Kasumi-1 (cell line): ENCODE measurements around the gene ZDHHC11.
"Not testable (repeated sequence)": the region's sequence is repeated elsewhere in the genome, so short reads cannot be mapped to it uniquely, and the experiment has no call there.

Experiments used
- DNase-seq, 2 experiments: peaks; one replicate each; lab custom pipeline; 2025; lab: John Stamatoyannopoulos, UW

ZDHHC11 gene

GRCh38 chr5:761854-762710 is 88.7 kb downstream of the ZDHHC11 start:
- no peak for DNase-seq

DNA sequence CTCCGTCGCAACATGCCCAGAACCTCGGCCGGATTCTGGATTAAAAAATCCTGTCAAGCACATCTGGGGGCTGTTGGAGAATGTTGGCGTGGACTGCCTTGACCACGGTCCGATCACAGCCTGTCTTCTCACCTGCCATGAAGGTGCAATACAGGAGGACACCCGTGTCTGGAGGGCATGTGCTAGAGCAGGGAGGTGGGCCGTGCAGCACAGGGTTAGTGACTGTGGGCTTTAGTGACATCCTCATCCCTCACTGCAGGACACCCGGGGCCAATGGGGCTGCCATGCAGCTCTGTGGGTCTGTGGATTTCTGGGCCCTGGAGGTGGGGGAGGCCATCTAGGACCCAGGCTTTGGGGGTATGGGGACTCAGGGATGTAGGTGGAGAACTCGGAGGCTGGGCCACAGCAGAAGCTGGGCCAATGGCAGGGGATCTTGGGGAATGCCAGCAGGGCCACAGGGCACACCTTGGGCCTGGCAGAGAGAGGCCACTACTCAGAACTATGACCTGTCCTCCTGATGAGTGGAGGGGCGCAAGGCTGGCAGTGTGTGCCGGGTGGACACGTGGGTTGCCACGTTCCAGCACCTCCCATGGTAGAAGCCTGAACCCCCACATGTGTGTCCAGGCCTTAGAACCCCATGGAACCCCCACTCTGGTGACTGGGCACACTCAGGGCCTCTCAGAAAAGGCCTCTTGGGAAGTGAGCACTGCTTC is 89.6 kb downstream of the ZDHHC11 start:
- DNase-seq, result no peak

DNA sequence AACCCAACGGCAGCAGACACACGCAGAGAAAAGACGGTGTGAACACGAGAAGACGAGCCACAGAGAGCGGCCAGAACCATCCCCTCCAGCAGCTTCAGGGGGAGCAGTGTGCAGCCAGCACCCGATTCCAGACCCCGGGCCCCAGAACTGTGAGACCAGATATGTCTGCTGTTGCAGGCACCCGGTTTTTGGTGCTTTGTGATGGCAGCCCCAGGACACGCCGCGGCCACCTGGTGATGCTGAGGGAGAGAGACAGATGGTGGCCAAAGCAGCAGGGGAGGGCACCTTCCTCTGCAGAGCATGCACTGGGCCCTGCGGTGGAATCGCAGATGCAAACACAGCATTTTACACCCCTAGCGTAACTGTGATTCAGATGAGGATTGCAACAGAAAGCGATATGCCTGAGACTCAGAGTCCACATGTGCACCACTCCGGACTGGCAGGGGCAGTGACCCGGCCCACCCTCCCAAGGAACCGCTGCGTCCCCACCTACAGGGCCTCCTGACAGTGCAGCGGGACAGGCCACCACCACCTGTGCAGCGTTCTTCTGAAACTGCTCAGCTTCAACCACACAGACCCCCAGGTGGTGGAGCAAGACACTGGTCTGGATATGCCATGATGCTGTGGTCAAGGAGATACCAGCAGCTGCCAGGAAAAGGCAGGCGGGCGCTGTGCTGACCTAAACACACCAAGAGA is 90.3 kb downstream of the ZDHHC11 start:
- DNase-seq, result no peak

GRCh38 chr5:759781-760362 is 90.9 kb downstream of the ZDHHC11 start:
- no peak for DNase-seq

DNA sequence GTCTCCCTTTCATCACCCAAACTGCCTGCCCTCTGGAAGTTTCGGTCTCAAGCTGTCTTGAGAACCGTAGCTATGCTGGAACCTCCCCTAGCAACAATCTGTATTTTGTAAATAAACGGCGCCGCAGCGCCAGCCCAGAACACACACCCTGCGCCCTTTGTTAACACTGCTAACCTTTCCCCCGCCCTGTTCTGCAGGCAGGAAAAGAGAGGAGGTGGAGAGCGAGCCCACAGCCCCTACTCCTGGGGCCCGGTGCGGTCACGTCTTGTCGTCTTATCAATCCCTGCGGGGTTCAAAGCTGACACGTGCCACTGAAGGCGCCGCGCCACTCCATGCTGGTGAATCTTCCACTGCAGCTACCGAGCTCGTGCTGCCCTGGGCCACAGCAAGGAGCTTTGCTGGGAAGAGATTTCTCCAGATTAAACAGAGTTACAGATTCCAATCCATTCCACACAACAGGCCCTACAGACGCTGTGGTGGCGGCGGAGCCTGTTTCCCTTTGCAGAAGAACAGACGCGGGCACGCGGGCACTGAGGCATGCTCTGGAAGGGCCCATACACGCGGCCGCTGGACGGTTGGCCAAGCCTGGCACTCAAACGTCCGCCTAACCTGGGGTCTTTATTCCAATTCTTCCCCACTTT is 91.6 kb downstream of the ZDHHC11 start:
- no peak for DNase-seq

- no peak for DNase-seq
These were observed 92.1 kb downstream of the ZDHHC11 start for GRCh38 chr5:758698-759053.

DNA sequence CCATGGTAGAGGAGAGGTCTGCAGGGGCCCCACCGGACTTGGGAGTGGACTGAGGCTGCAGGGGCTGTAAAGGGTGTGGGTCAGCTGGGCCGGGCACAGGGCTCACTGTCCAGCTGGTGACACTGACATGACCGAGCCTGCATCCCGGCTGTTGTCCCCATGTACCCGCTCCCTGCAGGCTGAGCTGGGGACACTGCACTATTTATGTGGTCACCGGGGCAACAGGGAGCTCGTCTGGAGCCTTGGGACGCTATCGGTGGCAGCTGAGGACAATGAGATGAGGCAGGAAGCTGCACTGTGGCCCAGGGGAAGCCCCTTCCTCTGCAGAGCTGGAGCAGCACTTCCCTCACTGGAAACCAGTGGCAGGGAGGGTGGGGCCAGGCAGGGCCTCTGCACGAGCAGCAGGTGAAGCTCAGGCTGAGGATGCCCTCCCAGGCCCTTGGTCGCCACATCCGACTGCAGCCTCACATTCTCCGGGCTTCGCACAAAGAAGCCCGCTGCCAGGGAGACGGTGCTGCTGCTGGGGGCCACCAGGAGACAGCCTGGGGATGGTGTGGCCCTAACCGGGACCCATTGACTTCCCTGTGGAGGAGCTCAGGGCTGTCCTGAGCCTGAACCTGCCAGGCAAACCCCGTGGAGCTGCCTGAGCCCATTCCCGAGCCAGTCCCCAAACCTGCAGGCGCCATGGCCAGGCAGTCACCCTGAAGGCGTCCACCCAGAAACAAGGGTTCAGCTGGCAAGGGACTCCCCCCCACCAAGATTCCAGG is 92.7 kb downstream of the ZDHHC11 start:
- DNase-seq, result peak; percentile 4 to 21

DNA sequence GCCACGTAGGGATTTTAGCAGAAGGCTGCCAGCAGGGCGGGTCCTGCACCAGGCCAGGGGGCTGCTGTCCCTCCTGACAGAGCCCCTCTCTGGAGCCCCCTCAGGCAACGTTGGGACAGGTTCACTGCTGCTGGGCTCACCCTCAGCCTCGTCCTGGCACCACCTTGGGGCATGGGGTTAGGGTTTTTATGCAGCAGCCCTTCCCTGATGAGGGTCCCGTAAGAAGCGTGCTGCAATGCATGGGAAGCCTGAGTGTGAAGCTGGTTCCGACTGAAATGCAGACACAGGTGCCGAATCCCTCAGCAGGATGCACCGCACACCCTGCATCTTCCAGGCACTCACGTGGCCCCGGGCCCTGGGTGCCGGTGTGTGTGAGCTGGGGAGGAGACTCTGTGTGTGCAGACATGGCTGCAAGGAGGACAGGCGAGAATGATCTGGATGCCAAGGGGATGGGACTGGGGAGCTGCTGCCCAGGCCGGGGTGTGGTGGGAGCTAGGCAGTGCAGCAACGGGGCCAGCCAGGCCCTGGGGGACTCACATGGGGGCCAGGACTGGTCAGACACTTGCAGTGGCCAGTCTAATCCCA is 93.3 kb downstream of the ZDHHC11 start:
- no peak for DNase-seq

GRCh38 chr5:756865-757345 is 93.9 kb downstream of the ZDHHC11 start:
- no peak for DNase-seq

DNA sequence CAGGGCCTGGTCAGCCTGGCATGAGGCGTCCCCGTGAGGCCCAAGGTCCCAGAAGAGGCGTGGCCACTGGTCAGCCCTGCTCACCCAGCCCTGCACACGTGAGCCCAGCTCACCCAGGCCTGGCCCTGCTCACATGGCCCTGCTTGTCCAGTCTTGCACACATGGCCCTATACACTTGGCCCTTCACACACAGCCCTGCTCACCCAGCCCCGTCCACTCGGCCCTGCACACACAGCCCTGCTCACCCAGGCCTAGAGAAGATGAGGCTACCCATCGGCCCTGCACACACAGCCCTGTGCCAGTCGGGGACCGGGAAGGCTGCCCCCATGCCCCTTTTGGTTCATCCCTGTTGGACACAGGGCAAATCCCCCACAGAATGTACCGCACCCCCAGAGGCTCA is 94.6 kb downstream of the ZDHHC11 start:
- no peak for DNase-seq

GRCh38 chr5:754143-754632 is 96.6 kb downstream of the ZDHHC11 start:
- not testable (repeated sequence) for DNase-seq

DNA sequence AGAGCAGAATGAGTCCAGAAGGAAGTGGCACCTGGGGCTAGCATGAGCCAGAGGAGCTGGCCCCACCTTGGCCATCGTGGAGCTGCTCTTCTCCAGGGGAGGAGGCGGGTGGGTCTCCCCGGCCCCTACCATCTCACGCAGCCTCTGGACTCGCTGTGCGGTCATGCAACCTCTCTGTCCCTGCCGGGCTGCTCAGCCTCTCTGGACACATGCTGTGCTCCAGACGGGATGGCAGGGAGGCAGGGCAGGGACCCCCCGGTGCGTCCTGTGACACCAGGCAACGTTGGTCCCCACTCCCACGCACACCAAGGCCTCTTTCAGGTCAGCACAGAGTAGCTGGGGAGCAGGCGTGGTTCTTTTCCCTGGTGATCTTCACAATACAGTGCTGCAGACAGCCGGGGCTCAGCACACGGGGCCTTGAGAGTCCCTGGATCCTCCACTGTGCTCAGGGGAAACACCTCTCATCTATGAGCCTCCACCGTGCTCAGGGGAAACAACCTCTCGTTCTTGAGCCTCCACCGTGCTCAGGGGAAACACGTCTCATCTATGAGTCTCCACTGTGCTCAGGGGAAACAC is 97.1 kb downstream of the ZDHHC11 start:
- not testable (repeated sequence) for DNase-seq

DNA sequence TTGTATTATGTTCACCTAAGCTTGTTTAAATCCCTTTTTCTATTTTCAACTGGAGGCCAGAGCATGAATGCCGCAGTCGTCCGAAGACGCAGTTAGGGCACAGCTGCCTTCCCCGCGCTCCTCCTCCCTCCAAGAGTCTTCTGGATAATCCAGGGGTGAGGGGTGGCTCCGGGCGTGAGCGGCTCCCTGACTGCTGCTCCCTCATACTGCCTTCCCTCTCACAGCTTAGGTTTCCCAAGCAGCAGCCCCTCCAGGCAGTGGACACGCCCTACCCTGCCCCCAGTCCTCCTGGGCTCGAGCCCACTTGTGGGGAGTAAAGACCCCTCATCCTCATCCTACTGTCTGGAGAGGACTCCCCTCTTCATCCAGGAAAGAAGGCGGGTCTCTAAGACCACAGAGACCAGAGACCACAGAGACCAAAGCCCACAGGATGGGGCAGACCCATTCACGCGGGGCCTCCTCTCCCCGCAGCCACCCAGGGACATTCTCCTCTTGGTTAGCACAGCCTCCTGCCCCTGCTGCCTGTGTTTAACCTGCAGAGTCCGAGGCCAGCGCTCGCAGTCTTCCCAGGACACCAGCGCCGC is 98.2 kb downstream of the ZDHHC11 start:
- not testable (repeated sequence) for DNase-seq

- not testable (repeated sequence) for DNase-seq
These were observed 98.8 kb downstream of the ZDHHC11 start for GRCh38 chr5:751992-752391.

- DNase-seq, result no peak
These were observed 99.3 kb downstream of the ZDHHC11 start for GRCh38 chr5:751496-751895.

DNA sequence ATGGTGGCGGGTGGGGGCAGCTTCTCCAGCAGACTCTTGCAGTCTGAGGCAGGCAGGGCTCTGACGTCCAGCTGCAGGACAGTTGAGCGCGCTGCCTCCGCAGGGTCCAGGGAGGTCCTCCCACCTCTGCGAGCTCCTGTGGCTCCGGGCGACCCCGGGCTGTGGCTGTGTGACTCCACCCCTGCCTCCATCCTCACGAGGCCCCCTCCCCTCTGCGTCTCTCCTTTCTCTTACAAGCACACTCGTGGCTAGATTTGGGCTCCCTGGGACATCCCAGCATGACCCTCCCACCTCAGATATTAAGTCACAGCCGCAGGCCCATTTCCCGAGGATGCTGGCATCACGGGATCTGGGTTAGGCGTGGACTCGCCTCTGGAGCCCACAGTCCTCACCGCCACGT is 100.6 kb downstream of the ZDHHC11 start:
- not testable (repeated sequence) for DNase-seq

- DNase-seq, result no peak
These were observed 101.6 kb downstream of the ZDHHC11 start for GRCh38 chr5:749101-749670.

GRCh38 chr5:748011-748980 is 102.5 kb downstream of the ZDHHC11 start:
- DNase-seq, result not testable (repeated sequence)
